SHP77 treated with DMSO at 0.1 percent for 48 hours (cell line): ENCODE results near the gene CMTM6.
"Not testable (repeated sequence)": the region's sequence is repeated elsewhere in the genome, so short reads cannot be mapped to it uniquely, and the experiment has no call there.

Source experiments
- DNase-seq: peaks from one replicate; lab custom pipeline; 2025; lab: John Stamatoyannopoulos, UW

CMTM6 gene

DNA sequence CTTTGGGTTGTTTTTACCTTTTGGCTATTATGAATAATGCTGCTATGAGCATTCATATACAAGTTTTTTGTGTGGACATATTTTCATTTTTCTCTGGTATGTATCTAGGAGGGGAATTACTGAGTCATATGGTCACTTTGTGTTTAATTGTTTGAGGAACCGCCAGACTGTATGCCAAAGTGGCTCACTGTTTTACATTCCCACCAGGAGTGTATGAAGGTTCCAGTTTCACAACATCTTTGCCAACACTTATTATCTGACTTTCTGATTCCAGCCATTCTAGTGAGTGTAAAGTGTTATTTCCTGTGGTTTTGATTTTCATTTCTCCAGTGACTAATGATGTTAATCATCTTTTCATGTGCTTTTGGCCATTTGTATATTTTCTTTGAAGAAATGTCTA, 59.2 kb downstream of the CMTM6 start:
- DNase-seq: no peak

DNA sequence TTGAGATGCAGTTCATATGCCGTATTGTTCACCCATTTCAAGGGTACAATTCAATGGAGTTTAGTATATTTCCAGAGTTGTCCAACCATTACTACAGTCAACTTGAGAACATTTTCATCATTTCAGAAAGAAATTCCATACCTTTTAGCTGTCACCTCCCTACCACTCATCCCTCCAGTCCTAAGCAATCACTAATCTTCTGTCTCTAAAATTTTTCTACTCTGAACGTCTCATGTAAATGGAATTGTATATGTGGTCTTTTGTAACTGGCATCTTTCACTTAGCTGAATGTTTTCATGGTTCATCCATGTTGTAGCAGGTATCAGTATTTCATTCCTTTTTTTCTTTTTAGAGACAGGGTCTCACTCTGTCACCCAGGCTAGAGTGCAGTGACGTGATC, 59.9 kb downstream of the CMTM6 start:
- DNase-seq: no peak

GRCh38 chr3:32440611-32441350, 61.9 kb downstream of the CMTM6 start:
- no peak for DNase-seq

DNA sequence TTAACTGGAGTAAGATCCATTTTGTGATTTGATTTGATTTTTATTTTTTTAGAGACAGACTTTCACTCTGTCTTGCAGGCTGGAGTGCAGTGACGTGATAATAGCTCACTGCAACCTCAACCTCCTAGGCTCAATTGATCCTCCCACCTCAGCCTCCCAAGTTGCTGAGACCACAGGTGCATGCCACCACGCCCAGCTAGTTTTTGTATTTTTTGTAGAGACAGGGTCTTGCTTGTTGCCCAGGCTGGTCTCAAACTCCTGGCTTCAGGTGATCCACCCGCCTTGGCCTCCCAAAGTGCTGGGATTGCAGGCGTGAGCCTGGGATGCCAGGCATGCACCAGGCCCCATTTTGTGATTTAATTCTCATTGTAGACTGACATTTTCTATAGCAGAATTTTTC, 63.2 kb downstream of the CMTM6 start:
- not testable (repeated sequence) for DNase-seq

DNA sequence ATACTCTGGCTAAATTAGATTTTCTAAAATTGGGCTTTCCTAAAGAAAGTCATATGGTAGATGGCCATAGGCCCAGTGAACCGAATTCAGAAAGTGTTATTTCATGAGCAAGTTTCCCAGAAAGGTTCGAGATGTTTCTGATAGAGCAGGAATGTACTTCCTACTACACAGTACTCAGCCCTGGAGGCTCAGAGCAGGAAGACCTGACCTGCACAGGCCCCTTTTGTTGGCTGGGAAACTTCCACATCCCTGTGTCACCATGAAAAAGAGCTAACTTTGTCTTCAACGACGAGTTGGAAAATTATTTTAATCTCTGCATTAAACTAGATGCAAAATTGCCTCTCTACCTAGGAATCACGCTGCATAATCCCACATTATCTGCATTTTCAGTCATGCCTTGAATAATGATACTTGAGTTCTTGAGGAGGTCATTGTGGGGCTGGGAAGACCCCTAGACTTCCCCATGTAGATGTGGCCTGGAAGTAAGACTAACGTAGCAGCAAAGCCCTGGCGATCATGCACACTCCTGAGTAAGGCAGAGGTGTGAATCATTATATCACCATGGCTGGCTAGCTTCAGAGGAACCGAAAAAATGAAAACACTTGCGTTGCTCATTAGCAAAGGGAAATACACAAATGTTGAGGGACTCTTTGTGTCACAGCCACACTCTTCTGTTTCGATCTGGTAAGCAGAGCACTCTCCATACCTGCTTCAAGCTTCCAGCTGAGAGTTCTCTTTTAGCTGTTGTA, 63.9 kb downstream of the CMTM6 start:
- DNase-seq: no peak

GRCh38 chr3:32437896-32438295, 64.8 kb downstream of the CMTM6 start:
- DNase-seq: no peak

DNA sequence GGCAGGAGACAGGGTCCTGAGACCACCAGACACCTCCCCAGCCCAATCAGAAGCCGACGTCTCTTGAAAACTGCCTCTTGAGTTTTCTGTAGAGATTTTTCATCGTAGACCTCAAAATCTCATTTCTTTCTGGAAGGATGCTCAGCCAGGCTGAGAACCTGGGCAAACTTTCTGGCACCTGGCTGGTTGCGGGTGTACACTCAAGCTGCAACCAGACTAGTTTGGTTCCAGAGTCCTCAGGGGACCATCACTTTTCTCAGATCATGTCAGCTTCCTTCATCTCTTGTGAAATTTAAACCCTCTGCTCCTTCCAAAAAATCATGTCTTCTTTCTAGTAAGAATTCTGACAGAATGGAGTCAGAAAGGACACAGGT, 65.8 kb downstream of the CMTM6 start:
- DNase-seq: no peak

- no peak for DNase-seq
Observed at GRCh38 chr3:32435911-32436815, 66.5 kb downstream of the CMTM6 start.

DNA sequence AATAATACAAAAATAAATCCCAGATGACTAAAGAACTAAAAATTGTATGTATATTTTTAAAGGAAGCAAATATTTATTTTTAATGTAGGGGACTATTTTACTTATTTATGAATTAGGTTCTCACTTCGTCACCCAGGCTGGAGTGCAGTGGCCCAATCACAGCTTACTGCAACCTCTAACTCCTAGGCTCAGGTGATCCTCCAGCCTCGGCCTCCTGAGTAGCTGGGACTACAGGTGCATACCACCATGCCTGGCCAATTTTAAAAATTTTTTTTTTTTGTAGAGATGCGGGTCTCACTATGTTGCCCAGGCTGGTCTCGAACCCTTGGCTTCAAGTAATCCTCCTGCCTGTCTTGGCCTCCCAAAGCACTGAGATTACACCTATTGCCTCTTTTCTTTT, 68.4 kb downstream of the CMTM6 start:
- no peak for DNase-seq

GRCh38 chr3:32432711-32433530, 69.7 kb downstream of the CMTM6 start:
- no peak for DNase-seq

DNA sequence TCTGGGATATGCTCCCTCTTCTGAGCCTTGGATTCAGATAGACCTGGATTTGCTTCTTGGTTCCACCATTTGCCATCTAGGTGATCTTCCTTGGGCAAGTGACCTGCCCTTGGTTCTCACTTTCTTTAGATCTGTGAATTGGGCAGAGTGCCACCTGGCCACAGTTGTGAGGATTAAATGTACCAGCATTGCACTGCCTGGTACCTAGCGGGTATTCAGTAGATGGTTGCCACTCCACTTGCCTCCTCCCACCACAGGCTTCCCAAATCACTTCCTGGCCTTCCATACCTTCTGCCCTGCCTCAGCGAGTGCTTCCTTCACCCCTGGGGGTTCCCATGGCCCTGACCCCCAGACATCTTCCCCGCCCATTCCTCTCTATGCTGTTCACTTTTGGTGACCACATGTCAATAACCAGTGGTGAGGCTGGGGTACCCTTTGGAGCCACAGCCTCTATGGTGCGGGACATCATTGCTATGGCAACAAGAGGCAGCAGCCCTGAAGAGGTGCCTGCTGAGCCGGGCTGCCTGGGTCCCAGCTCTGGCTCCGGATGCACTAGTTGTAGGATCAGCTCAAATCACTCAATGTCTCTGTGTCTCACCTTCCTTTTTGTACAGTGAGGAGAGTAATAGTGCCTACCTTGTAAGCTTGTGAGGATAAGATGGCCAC, 70.5 kb downstream of the CMTM6 start:
- DNase-seq: no peak

DNA sequence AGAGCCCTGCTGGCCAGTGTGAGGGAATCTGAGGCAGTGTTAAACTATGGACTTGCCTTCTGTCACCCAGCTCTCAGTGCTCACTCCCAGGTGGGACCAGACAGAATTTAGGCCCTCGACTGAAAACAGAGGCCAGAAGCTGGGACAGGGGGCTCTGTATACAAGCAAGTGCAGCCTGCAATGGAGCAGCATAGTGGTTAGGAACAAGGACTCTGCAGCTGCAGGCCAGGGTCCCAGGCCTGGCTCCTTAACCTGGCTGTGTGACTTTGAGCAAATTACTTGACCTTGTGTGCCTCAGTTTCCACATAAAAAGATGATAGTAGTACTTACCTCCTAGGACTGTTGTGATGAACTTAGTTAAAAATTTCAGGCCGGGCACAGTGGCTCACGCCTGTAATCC, 71.2 kb downstream of the CMTM6 start:
- no peak for DNase-seq
